Neural progenitor cell (in vitro differentiated cells): ENCODE measurements around the gene IQGAP3.

Experiments used
- EZH2 ChIP-seq: fragments of 200-600 bp; sonication (generic); IDR thresholded peaks from 2 replicates; pipeline ENCODE4 v1.6.1; 2017; ENCODE audit warnings: antibody characterized with exemption, mild to moderate bottlenecking, moderate library complexity
- TF ChIP-seq, protein P1 (sequence below): fragments of 200-600 bp; sonication (generic); IDR thresholded peaks from 2 replicates; pipeline ENCODE4 v1.5.1; 2017; ENCODE audit warnings: antibody characterized with exemption, mild to moderate bottlenecking

DNA sequence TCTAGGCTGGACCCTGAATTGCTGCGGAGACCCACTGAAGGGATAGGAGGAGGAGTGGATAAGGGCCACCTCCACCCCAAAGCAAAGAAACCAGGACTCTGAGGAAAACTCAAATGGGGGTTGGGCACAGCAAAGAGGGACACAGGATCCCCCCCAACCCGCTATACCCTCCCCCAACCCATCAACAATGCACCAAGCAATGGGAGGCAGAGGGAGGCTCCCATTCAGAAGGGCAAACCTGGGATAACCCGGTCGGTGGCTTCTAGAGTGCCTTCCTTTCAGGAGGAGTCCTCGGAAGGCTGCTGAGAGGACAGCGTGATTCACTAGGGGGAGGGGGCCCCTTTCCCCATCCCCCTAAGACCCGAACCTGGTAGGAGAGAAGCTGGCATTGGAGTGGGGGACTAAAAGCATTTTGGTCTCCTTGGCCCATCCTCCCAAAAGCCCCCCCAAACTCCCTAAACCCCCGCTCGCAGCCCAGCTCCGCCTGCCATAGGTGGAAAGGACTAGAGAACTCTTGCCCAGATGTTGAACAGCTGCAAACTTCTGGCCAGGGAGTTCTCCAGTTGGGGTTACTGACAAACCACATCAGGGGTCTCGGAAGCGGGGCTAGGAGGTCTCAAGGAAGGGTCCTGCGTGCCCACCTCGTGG, 73.0 kb downstream of the IQGAP3 start:
- TF ChIP-seq, protein P1, sequence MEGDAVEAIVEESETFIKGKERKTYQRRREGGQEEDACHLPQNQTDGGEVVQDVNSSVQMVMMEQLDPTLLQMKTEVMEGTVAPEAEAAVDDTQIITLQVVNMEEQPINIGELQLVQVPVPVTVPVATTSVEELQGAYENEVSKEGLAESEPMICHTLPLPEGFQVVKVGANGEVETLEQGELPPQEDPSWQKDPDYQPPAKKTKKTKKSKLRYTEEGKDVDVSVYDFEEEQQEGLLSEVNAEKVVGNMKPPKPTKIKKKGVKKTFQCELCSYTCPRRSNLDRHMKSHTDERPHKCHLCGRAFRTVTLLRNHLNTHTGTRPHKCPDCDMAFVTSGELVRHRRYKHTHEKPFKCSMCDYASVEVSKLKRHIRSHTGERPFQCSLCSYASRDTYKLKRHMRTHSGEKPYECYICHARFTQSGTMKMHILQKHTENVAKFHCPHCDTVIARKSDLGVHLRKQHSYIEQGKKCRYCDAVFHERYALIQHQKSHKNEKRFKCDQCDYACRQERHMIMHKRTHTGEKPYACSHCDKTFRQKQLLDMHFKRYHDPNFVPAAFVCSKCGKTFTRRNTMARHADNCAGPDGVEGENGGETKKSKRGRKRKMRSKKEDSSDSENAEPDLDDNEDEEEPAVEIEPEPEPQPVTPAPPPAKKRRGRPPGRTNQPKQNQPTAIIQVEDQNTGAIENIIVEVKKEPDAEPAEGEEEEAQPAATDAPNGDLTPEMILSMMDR = no peak
- no peak for TF ChIP-seq EZH2
